GM12878 (cell line): ENCODE results near the gene TPRG1. TPM values are rescaled to one million over a fixed set of nuclear protein-coding genes. Genes with fewer than 3 reads are reported as not detected.

ENCODE experiments used
- ATAC-seq: fragments of 200-7000 bp; cut with Tn5 transposase; 3 replicates; pipeline ENCODE4 v1.9.1; 2020; ENCODE audit warnings: mild to moderate bottlenecking, moderate library complexity
- BruUV-seq: library from RNA; stranded (reverse); fragments of 400-500 nt; replicated peaks from 2 replicates; lab custom pipeline; 2021; lab: Mats Ljungman, UMichigan
- CTCF ChIA-PET: fragments of 300-600 bp; sonication (Branson Sonifier 250); formaldehyde crosslinking; extraction: SDS; loops from one replicate; lab custom pipeline; 2021; ENCODE audit warnings: inconsistent platforms; lab: Yijun Ruan, JAX
- POLR2A ChIA-PET: fragments of 350-600 bp; formaldehyde crosslinking; extraction: SDS; loops from one replicate; lab custom pipeline; 2021; ENCODE audit warnings: inconsistent platforms; lab: Charles Lee
- RAD21 ChIA-PET: fragments of 300-600 bp; sonication (Branson Sonifier 250); formaldehyde crosslinking; loops from one replicate; lab custom pipeline; 2023; ENCODE audit warnings: antibody characterized with exemption; ENCODE audit not compliant: unreplicated experiment; lab: Charles Lee
- SMC1A ChIA-PET: fragments of 300-600 bp; sonication (Branson Sonifier 250); formaldehyde crosslinking; loops from one replicate; lab custom pipeline; 2023; ENCODE audit not compliant: unreplicated experiment, uncharacterized antibody; lab: Charles Lee
- DNase-seq: peaks from one replicate; pipeline ENCODE4 v3.0.0-alpha.2; 2011; ENCODE audit warnings: low read depth, low spot score
- FAIRE-seq: peaks from 3 replicates; lab custom pipeline; 2011; peaks lifted over from hg19 to GRCh38; lab: Jason Lieb, UNC
- H2AFZ ChIP-seq: 2 replicates; pipeline ENCODE4 v1.6.0; 2011; ENCODE audit warnings: low read depth, low read length, control low read depth; ENCODE audit not compliant: control insufficient read depth
- H3K27ac ChIP-seq: 2 replicates; pipeline ENCODE4 v1.5.1; 2011; ENCODE audit warnings: control low read depth; ENCODE audit not compliant: control insufficient read depth, insufficient read depth
- H3K27me3 ChIP-seq, 2 experiments: replicated peaks in 1 of 2; 2 replicates each; pipeline versions ENCODE4 v1.6.0 to v1.6.1; 2011; ENCODE audit warnings: low read length in 1 of 2; ENCODE audit not compliant: control insufficient read depth in 2 of 2, insufficient read depth in 2 of 2
- H3K36me3 ChIP-seq, 2 experiments: 2 replicates each; pipeline ENCODE4 v1.5.1; 2011; ENCODE audit warnings: low read length in 1 of 2; ENCODE audit not compliant: control insufficient read depth in 2 of 2, insufficient read depth in 2 of 2
- H3K4me1 ChIP-seq: 2 replicates; pipeline ENCODE4 v1.6.1; 2011; ENCODE audit warnings: mild to moderate bottlenecking, low read length, moderate library complexity, mixed read lengths; ENCODE audit not compliant: control insufficient read depth, insufficient read depth
- H3K4me2 ChIP-seq: 2 replicates; pipeline ENCODE4 v1.6.0; 2011; ENCODE audit warnings: control low read depth; ENCODE audit not compliant: control insufficient read depth, insufficient read depth
- H3K4me3 ChIP-seq: fragments of 200-600 bp; sonication (generic); 2 replicates; pipeline ENCODE4 v1.5.1; 2016
- H3K79me2 ChIP-seq: 2 replicates; pipeline ENCODE4 v1.6.0; 2011; ENCODE audit warnings: low read length; ENCODE audit not compliant: control insufficient read depth, insufficient read depth
- H3K9ac ChIP-seq: 2 replicates; pipeline ENCODE4 v1.8.0; 2011; ENCODE audit warnings: low read length, control low read depth, mixed read lengths; ENCODE audit not compliant: control insufficient read depth, insufficient read depth
- H3K9me3 ChIP-seq: replicated peaks from 3 replicates; pipeline ENCODE4 v1.5.1; 2011; ENCODE audit warnings: mild to moderate bottlenecking, low read length; ENCODE audit not compliant: control insufficient read depth, insufficient read depth
- H4K20me1 ChIP-seq: 2 replicates; pipeline ENCODE4 v1.6.0; 2011; ENCODE audit not compliant: control insufficient read depth, insufficient read depth
- EED ChIP-seq: sonication (generic); IDR thresholded peaks from 2 replicates; pipeline ENCODE4 v1.6.1; 2016; ENCODE audit warnings: antibody characterized with exemption, low read depth
- IKZF1 ChIP-seq: fragments of 450-650 bp; conservative IDR thresholded peaks from 2 replicates; pipeline ENCODE4 v1.6.1; 2017; ENCODE audit warnings: antibody characterized with exemption, mild to moderate bottlenecking
- IRF5 ChIP-seq: fragments of 450-650 bp; IDR thresholded peaks from 2 replicates; pipeline ENCODE4 v1.6.1; 2017; ENCODE audit warnings: borderline replicate concordance
- KAT2A ChIP-seq: conservative IDR thresholded peaks from 2 replicates; pipeline ENCODE4 v1.6.1; 2011; ENCODE audit warnings: low read depth, low read length; ENCODE audit not compliant: control insufficient read depth
- NBN ChIP-seq: fragments of 450-650 bp; IDR thresholded peaks from 2 replicates; pipeline ENCODE4 v1.6.1; 2016
- NR2C1 ChIP-seq: fragments of 450-650 bp; IDR thresholded peaks from 2 replicates; pipeline ENCODE4 v1.6.1; 2017; ENCODE audit warnings: antibody characterized with exemption, mild to moderate bottlenecking, moderate library complexity
- NR2C2 ChIP-seq: IDR thresholded peaks from 2 replicates; pipeline ENCODE4 v1.6.1; 2011; ENCODE audit warnings: borderline replicate concordance, low read depth; ENCODE audit not compliant: control insufficient read depth, insufficient read length
- PAX8 ChIP-seq: fragments of 450-650 bp; IDR thresholded peaks from 2 replicates; pipeline ENCODE4 v1.6.1; 2017; ENCODE audit warnings: mild to moderate bottlenecking, moderate library complexity
- SUPT20H ChIP-seq: IDR thresholded peaks from 2 replicates; pipeline ENCODE4 v1.6.1; 2011; ENCODE audit warnings: low read depth, mild to moderate bottlenecking, low read length, moderate library complexity, borderline replicate concordance; ENCODE audit not compliant: control insufficient read depth
- ZNF207 ChIP-seq: fragments of 450-650 bp; IDR thresholded peaks from 2 replicates; pipeline ENCODE4 v1.6.1; 2014; ENCODE audit warnings: antibody characterized with exemption, mild to moderate bottlenecking, borderline replicate concordance
- WGBS: methylation state at CpG from one replicate; pipeline ENCODE4 v1.1.6; 2016; ENCODE audit warnings: low lambda C conversion rate; ENCODE audit not compliant: insufficient replicate concordance, insufficient coverage; ENCODE audit errors: missing lambda C conversion rate; 5-methylcytosine and 5-hydroxymethylcytosine counted together
- in situ Hi-C: fragments of 300-500 bp; cut with MboI; formaldehyde crosslinking; loops from 9 replicates; pipeline ENCODE4 v1.14.3; 2018; ENCODE audit warnings: mixed read lengths
- intact Hi-C: fragments of 100-400 bp; cut with micrococcal nuclease; formaldehyde crosslinking; loops from one replicate; pipeline ENCODE4 v1.14.2; 2022; ENCODE audit not compliant: unreplicated experiment
- polyA plus RNA-seq, 11 experiments: library from polyadenylated mRNA; depleted of rRNA in 4 of 11; unstranded in 6 of 11; stranded (reverse) in 5 of 11; fragments of >200 nt; fragmentation: Nextera tagmentation in 4 of 11; fragmentation: Illumina TruSeq in 1 of 11; extraction: Ambion mirVana in 4 of 11; extraction: Trizol in 1 of 11; gene quantifications; 1 replicate in 1 of 11; 2 replicates in 10 of 11; pipeline versions ENCODE4 v1.2.1 to v1.2.3, GENCODE V29; 2011 to 2016; ENCODE audit warnings: inconsistent platforms in 2 of 11, missing spikeins in 2 of 11, low read depth in 1 of 11
- total RNA-seq, 4 experiments: library from RNA; depleted of rRNA in 3 of 4; stranded (reverse); fragments of >200 nt in 3 of 4; fragmentation: Illumina TruSeq in 1 of 4; extraction: Trizol in 1 of 4; gene quantifications; 2 replicates each; pipeline versions ENCODE4 v1.2.1 to v1.2.3, GENCODE V29; 2013 to 2021

The TPRG1 gene
- total and polyA plus RNA-seq, 10 of the 15 experiments (the other 5 are each of a cell fraction or from before 2014, with no cell fraction given), result 0.26 to 30.7 (median 3.6) TPM

DNA sequence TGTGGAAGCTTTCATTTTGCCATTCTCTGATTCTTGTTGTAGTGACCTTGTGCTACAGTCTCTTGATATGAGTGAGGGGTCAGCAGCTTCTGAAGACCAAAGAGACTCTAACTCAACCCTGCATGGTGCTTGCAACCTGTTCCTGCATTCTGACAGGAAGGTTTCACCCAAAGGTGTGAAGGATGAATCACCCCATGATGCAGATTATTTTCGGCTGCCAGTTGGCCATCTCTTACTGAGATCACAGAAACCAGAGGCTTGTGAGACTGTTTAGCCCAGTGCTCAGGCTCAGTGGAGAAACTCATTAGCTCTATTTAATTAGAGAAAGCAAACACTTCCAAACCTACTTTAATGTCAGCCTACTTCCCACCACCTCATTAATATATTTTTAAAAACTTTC, 29.2 kb upstream of the TPRG1 start (continued):
- TF ChIP-seq EED, result no peak

GRCh38 chr3:189143321-189143720, 28.4 kb upstream of the TPRG1 start:
- CTCF ChIA-PET, result no interaction called here
- FAIRE-seq, result no peak
- in situ Hi-C loops, result no loop called here
- H3K79me2 ChIP-seq, result no peaks in the 10 kb centered on the region
- POLR2A ChIA-PET, result no interaction called here
- no peak overlapping the region for H3K27ac ChIP-seq
- RAD21 ChIA-PET, result interaction anchor here (1.0 kb wide), 1 partner anchor 1405 kb away, joined by 4 read pairs; no protein-coding TSS in a partner anchor
- no peaks in the 10 kb centered on the region for H3K36me3 ChIP-seq
- SMC1A ChIA-PET, result interaction anchor here (1.0 kb wide), 1 partner anchor 1405 kb away, joined by 3 read pairs; no protein-coding TSS in a partner anchor
- no peak for TF ChIP-seq EED
- TF ChIP-seq NR2C2, result no peak
- TF ChIP-seq IKZF1, result no peak
- no peak for TF ChIP-seq NBN
- no peak for TF ChIP-seq IRF5
- TF ChIP-seq KAT2A, result no peak
- TF ChIP-seq SUPT20H, result no peak
- TF ChIP-seq PAX8, result no peak
- no peak for TF ChIP-seq NR2C1
- TF ChIP-seq ZNF207, result no peak
- no peak overlapping the region for H3K4me2 ChIP-seq
- no peak overlapping the region for H3K4me3 ChIP-seq
- BruUV-seq, result no TSS peak
- no peak overlapping the region for H2AFZ ChIP-seq
- H3K9ac ChIP-seq, result no peak overlapping the region
- no peaks in the 10 kb centered on the region for H3K9me3 ChIP-seq
- ATAC-seq, result no peak
- H4K20me1 ChIP-seq, result no peaks in the 10 kb centered on the region
- DNase-seq, result no peak
- intact Hi-C loops, result loop anchor here (5.0 to 10.0 kb wide), 2 partner anchors 101 to 189 kb away; no protein-coding TSS in a partner anchor
- 4% methylated on average over 1 of the region's 1 CpG for WGBS
- peaks cover 1 to 5% of the 10 kb centered on the region in 2 experiments; a peak in 3 of 4 replicates for H3K27me3 ChIP-seq
- no peaks in the 10 kb centered on the region for H3K4me1 ChIP-seq
